GM19397 (cell line): Measurements from ENCODE around the gene HOXD3.

Source experiments
- ATAC-seq: cut with Tn5 transposase; IDR thresholded peaks from one replicate; pipeline ENCODE4 v1.9.1; 2021; ENCODE audit warnings: mild to moderate bottlenecking, moderate library complexity; ENCODE audit not compliant: unreplicated experiment

HOXD3 gene

GRCh38 chr2:176161825-176162626, 4.9 kb downstream of the HOXD3 start:
- ATAC-seq, result no peak

DNA sequence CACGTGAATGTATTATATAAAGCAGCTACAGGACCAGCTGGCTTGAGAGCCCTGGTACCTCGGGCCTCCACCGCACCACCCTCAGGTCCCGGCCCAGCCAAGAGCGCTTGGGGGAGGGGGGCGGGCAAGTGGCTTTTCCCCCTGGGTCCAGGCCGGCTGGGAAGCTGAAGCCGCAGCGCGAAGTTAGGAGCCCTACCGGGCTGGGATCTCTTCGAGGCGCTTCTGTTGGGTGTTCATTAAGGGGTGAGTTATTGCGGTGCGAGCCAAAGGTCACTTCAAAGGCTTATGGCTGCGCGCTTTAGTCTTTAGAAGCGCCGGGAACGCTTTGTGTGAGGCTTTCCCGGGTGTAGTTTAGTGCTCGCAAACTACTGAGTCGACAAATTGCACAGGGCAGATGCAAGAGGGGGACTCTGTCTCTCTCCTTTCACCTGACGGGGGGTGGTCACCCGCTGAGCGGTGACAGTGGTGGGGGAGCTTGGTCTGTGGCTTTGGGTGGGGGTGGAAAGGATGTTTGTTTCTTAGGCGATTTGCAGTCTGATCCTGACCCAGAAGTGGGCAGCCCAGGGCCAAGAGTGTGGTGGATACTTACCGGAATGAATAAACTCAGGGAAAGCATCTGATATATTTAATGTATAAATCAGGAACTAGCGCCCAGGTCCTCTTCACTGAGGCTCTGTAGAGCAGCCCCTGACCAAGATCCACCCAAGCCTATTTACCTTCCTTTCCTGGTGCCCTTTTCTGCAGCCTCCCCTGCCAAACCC, 6.0 kb downstream of the HOXD3 start:
- no peak for ATAC-seq

- ATAC-seq, result no peak
Observed at GRCh38 chr2:176163672-176164056, 6.6 kb downstream of the HOXD3 start.

GRCh38 chr2:176164201-176164600, 7.1 kb downstream of the HOXD3 start:
- no peak for ATAC-seq

DNA sequence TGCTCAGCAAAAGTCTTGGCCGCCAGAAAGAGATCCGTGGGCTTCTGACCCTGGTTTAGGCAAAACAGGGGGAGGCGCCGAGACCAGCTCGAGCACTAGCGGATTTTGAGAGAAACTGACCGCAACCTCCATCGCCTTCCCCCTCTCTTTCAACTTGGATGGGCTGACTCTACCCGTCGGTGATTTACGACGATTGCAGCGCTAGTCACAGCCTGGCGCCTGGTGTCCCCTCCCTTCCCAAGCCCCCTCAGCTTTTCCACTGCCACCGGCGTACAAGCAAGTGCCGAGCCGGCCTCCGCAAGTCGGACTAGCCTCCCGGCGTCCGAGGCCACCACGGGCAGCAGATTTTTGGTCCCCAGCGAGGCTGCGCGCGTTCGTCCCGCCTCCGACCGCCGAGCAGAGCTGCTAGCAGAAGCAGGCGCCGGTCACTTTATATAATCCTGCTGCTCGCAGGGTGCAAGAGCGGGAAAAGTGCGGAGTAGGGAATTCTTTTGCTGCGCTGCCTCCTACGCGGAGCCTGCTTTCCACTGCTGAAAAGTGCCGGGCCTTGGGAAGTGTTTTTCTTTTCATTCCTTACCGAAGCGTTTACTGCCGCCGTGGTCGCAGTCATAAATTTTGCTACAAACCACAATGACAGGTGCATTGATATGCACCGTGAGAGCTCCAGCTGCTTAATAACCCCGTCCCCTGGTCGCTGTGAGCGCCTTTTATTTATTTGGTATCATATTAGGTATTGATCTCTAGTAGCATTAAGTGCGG, 7.7 kb downstream of the HOXD3 start:
- no peak for ATAC-seq

- ATAC-seq, result no peak
Observed at GRCh38 chr2:176165370-176166050, 8.4 kb downstream of the HOXD3 start.

DNA sequence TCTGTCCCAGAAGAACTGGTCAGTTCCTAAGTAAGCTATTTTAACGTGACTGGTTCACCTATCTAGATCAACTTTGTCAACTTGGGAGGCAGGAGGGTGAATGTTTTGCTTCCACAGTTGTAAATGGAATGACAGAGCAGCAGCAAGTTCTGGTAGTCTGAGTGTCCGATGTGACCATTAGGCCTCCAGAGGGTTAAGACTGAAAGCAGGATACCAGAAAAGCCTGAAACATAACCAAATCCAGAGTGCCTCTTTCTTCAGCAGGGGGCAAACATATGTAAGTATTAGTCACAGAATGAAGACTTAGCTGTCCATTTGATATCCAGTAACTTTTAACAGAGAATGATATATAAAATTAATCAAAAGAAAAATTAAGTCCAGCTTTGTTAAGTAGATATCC, 9.2 kb downstream of the HOXD3 start:
- no peak for ATAC-seq

GRCh38 chr2:176167398-176167797, 10.3 kb downstream of the HOXD3 start:
- ATAC-seq, result no peak

- ATAC-seq, result no peak
Observed at GRCh38 chr2:176169181-176169580, 12.1 kb downstream of the HOXD3 start.

- no peak for ATAC-seq
Observed at GRCh38 chr2:176169711-176170110, 12.6 kb downstream of the HOXD3 start.

DNA sequence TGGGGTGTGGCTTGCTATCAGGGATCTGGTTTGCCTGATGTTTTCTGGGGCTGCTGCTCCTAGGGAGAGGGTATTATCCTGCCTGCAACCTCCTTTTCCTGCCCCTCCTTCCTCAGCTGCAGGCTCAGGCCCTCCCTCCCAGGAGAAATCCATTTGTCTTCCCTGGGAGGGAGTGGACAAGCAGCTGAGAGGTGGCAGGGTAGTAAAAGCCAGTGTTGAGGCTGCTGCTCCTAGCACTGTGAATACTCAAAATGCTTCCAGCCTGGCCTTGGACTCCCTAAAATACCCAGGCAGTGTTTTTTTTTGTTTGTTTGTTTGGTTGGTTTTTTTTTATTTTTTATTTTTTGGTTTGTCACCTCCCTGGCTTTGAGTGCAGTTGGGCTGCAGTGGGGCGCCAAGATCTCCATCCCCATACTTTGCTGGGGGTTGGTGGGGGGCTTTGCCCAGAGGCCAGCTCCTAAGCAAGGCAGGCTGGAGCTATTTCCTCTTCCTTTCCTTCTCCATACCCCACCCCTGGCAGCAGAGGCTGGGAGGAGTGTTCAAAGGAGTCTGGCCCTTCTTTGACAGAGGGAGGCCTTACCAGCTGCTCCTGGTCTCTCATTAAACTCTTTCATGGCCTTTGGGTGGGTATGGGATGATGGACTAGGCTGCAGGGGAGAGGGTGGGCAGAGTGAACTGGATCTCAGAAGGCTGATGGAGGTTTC, 13.6 kb downstream of the HOXD3 start:
- ATAC-seq, result no peak

DNA sequence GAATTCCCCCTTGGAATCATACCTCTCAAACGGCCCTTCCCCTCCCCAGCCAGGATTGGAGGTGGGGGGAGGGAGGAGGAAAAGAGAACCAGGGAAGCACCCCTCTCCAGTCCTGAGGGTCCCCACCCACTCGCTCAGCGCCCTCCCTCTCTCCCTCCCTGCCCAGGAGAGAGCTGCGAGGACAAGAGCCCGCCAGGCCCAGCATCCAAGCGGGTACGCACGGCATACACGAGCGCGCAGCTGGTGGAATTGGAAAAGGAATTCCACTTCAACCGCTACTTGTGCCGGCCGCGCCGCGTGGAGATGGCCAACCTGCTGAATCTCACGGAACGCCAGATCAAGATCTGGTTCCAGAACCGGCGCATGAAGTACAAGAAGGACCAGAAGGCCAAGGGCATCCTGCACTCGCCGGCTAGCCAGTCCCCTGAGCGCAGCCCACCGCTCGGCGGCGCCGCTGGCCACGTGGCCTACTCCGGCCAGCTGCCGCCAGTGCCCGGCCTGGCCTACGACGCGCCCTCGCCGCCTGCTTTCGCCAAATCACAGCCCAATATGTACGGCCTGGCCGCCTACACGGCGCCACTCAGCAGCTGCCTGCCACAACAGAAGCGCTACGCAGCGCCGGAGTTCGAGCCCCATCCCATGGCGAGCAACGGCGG, 14.4 kb downstream of the HOXD3 start:
- ATAC-seq, result no peak

GRCh38 chr2:176172007-176172894, 15.1 kb downstream of the HOXD3 start:
- no peak for ATAC-seq

- no peak for ATAC-seq
Observed at GRCh38 chr2:176172895-176173566, 15.9 kb downstream of the HOXD3 start.

- no peak for ATAC-seq
Observed at GRCh38 chr2:176173567-176174381, 16.7 kb downstream of the HOXD3 start.

DNA sequence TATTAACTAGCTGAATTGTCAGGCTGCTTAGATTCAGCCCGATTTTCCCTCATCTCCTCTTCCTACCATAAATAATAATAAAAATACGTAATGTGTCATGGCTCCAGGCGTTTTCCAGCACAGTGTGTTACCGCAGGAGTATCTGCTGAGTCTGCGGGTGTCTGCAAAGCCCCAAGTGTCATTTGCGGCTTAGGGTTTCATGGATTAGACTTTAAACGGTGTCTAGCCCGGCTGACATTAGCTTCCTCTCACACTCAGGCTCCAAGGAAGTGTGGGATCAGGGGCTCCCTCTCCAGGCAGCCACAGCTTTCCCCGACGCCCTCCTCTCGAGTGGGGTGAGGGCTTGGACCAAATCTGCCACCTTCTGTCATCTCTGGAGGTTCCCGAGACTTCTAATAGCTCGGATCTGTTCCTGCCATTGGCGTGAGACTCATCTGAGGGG, 17.3 kb downstream of the HOXD3 start:
- no peak for ATAC-seq
